Right lung (tissue), 5 donors: ENCODE results near the gene RAB25. TPM values are rescaled to one million over a fixed set of nuclear protein-coding genes. Genes with fewer than 3 reads are reported as not detected.
A peak's percentile ranks its signal among the peaks of the same experiment; 100 is the strongest.

Experiments
- DNase-seq, 2 donors: peaks; one replicate each; pipeline ENCODE4 v3.0.0-alpha.2; 2013
- polyA plus RNA-seq, 5 donors: library from polyadenylated mRNA; unstranded; fragments of 120-200 nt; gene quantifications; one replicate each; pipeline versions ENCODE4 v1.2.1 to v1.2.3, GENCODE V29; 2013; ENCODE audit warnings: inconsistent platforms in 1 of 5, low replicate concordance in 1 of 5; ENCODE audit not compliant: insufficient read length in 5 of 5, insufficient read depth in 1 of 5

RAB25 gene
- polyA plus RNA-seq, 5 donors: 53.6 to 71.0 (median 66.5) TPM

GRCh38 chr1:156075775-156076204, 14.8 kb downstream of the RAB25 start:
- DNase-seq: no peak

DNA sequence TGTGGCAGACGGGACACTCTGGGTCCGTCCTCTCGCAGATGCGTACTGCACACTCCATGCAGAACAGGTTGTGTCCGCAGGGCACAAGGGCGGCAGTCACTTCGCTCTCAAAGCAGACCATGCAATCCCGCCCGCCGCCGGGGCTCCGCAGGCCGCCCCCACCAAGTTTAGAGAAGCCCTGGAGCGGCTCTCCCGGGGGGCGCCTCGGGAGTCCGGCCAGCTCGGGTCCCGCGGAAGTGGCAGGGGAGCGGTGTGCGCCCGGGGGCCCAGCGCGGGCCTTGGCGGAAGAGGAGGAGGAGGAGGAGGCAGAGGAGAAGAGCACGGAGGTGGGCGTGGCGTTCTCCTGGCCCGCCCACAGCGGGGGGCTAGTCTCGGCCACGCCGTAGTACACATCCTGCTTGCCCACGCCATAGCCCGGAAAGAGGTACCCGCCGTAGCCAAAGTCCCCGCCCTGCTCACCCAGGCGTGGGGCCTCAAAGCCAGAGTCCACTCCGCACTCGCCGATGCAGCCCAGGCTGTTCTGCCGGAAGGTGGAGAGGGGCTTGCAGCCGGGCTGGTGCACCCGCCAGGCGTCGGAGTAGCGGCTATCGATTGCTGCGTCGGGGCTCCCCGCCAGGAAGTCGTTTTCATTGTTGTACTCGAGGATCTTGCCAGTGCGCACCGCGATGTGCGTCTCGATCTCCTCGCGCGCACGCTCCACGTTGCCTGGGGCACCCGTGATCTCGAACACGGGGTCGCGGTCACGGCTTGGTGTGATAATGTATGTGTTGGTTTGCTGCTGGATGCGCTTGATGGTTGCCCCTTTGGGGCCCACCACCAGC, 15.9 kb downstream of the RAB25 start:
- DNase-seq: peak; percentile 44 to 57

- no peak for DNase-seq
These were observed 16.4 kb downstream of the RAB25 start for GRCh38 chr1:156077430-156077760.

DNA sequence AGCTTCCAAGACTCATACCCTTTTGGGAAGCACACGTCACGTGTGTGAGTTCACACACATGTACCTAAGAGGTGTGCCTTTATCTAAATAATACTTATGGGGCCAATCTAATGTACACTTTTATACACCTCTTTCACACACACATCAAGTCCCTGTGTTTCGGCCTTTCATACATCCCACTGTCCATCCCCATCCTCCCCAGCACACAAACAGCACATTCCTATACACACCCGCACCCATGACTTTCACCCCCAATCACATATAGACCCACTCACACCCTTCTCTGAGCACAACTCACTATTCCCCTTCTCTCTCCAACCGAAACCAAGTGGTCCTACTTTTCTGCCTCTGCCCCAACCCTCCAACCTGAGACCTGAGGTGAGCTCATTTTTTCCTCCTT, 17.8 kb downstream of the RAB25 start:
- no peak for DNase-seq

- DNase-seq: no peak
These were observed 18.8 kb downstream of the RAB25 start for GRCh38 chr1:156079762-156080161.

- DNase-seq: peak in 1 of 2 donors; percentile 43
These were observed 19.4 kb downstream of the RAB25 start for GRCh38 chr1:156080241-156080862.

GRCh38 chr1:156080863-156081179, 19.9 kb downstream of the RAB25 start:
- DNase-seq: peak in 1 of 2 donors; percentile 46

DNA sequence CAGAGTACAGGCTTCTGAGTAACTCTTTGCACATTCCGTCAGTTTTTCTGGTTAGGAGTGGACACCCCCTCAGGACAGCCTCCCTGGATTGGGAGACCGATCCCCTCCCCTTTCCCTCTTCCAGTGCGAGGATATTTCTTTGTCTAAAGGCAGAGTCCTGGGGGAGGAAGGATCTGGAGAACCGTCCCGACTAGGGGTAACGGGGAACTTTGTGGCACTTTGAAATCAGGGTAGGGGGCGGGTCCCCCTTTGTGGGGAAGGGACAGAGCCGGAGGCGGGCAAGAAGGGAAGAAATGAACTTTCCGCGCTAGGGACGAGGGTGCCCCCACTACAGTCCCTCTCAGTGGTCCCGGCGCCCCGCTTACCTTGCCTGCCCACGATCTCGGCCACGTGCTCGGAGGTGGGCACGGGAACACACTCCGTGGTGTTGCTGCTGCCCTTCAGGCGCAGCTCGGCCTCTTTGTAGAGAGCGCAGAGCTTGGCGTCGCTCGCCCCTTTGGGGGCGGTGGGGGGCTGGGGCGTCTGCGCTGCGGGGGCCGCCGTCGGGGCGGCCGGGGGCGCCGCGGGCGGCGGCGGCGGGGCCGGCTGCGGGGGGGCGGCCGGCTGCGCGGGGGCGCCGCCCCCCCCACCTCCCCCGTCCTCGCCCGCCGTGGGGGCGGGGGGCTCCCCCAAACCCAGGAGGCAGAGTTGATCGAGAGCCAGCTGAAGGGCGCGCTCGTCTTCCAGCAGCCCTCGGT, 20.4 kb downstream of the RAB25 start:
- DNase-seq: peak in 1 of 2 donors; percentile 45

- no peak for DNase-seq
These were observed 21.0 kb downstream of the RAB25 start for GRCh38 chr1:156081917-156082308.

GRCh38 chr1:156082309-156083091, 21.5 kb downstream of the RAB25 start, which contains the start of gene MEX3A:
MEX3A (minus strand) TSS chr1:156082465; CDS start chr1:156081998, 467 bp downstream.
- DNase-seq: peak; percentile 93 to 94

DNA sequence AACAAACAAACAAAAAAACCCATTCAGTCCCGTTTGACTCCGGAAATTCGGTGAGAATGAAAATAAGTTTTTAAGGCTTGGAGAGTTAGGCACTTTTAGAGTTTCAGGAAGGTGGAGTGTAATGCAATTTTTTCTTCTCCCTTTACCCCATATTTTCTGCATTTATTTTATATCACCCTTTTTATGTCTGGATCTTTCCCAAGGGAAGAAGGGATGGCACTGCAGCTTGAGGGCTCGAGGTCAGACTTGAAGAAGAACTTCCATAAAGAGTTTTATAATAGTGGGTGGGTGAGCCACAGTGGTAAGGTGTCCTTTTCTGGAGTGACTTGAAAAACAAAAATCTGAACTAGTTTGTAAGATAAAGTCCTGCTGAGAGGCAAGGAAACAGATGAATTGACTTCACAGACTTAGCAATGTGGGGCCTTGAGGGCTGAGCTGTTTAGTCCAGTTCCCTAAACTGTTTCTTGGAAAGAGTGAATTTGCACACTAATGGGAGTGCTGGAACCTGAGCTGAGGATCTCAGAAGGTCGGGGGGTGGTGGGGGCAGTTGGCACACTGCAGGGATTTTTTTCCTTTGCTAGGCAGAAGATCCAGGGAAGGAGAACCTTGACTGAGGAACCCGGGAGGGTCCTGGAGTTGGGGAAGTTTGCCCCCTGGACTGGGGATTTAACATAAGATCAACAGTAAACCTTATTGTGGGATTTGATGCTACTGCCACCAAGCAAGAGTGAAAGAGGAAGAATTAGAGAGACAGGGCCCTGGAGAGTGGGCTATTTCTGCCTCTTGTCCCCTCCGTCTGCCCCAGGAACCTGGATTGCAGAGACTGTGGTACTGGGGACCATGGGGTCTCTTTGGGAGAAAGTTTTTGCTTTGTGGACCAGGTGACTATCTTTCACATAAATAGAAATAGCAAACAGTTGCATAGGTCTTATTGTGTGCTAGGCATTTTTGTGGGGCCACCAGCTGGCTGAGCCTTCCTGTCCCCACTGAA, 23.1 kb downstream of the RAB25 start:
- no peak for DNase-seq

DNA sequence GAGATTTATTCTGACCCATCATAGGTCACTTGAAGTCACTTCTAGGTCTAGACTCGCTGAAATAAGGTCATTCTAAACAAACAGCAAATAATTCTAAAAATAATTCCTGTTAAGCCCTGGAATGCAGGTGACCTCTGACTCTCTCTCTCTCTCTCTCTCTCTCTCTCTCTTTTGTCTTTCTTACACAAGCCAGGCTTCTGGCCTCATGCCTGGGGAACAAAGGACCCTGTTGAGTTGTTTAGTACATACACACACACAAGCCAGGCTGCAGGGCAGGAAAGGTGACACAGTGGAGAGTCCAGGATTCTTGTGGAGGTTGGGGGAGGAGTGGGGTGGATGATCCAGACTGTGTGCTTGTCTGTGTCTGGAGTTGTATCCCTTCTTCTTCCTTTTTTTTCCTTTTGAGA, 25.3 kb downstream of the RAB25 start:
- DNase-seq: no peak

DNA sequence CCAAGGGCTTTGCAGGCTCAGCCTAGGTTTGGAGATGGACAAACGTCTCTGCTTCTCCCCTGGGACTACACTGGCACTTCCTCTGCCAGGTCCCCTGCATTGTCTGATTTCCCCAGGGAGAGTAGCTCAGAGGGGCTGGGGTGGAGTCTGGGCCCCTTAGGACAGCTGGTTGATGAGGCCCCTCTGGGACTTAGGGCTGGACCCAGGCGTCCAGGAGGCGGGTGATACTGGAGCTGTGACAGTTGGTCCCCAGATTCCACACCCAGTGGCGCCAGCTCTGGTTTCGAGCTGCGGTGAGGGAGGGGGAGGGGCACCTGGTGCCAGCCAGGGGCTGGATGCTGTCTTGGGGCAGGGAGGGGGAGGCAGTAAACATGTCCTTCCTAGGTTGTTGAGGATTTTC, 28.7 kb downstream of the RAB25 start:
- DNase-seq: no peak

GRCh38 chr1:156090138-156090839, 29.3 kb downstream of the RAB25 start:
- DNase-seq: no peak

DNA sequence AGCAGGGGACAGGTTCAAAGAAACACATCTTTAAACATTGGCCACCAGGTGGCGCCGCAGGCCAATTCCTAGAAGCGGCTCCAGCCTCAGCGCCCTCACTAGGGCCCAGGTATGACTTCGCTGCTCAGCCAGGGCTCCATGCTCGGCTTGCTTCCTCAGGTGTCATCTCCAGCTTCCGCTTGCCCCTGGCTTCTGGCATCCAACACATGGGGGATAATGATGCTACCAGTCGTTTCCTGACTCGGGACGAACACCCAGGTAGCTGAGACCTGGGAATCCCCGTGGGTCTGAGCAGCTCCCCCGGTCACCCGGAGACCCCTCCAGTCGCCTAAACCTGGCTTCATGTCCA, 29.9 kb downstream of the RAB25 start:
- DNase-seq: peak; percentile 67 to 76

GRCh38 chr1:156091610-156092009, 30.6 kb downstream of the RAB25 start:
- DNase-seq: no peak

- no peak for DNase-seq
These were observed 35.0 kb downstream of the RAB25 start for GRCh38 chr1:156095906-156096508.

- peak; percentile 62 to 70 for DNase-seq
These were observed 35.9 kb downstream of the RAB25 start for GRCh38 chr1:156096640-156097391.
